ENCODE results near the gene UCP2.

Gene UCP2

DNA sequence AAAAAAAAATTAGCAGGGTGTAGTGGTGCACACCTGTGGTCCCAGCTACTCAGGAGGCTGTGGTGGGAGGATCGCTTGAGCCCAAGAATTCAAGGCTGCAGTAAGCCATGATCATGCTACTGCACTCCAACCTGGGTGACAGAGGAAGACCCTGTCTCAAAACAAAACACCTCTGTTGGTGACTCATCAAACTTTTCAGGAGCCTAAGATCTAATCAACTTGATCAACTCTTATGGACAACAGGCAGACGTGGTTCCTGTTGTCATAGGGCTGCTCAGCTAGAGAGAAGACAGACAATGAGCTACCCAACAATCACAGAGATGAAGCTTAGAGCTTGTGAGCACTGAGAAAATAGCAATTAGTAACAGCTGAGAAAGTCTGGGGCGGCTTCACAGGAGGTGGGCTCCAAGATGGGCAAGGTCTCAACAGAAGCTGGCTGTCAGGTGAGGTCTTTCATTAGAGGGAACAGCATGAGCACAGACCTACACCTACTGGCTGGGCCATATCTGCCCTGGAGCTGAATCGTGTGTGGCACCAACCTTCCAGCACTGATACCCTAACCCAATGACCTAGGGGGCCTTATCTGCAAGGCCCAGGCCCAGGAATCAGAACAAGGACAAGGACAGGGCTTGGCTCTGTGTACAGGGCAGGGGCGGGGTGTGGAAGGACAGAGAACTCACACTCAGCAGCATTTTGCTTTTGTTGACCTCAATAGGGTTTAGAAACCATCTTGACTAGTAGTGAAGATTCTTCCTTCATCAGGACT lies 33.5 kb upstream of the UCP2 start:
- TF ChIP-seq, protein P1, sequence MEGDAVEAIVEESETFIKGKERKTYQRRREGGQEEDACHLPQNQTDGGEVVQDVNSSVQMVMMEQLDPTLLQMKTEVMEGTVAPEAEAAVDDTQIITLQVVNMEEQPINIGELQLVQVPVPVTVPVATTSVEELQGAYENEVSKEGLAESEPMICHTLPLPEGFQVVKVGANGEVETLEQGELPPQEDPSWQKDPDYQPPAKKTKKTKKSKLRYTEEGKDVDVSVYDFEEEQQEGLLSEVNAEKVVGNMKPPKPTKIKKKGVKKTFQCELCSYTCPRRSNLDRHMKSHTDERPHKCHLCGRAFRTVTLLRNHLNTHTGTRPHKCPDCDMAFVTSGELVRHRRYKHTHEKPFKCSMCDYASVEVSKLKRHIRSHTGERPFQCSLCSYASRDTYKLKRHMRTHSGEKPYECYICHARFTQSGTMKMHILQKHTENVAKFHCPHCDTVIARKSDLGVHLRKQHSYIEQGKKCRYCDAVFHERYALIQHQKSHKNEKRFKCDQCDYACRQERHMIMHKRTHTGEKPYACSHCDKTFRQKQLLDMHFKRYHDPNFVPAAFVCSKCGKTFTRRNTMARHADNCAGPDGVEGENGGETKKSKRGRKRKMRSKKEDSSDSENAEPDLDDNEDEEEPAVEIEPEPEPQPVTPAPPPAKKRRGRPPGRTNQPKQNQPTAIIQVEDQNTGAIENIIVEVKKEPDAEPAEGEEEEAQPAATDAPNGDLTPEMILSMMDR (IDR thresholded peaks at IDR 0.05; ENCODE audit: borderline replicate concordance, insufficient read depth, low read depth, low read length): no peak

DNA sequence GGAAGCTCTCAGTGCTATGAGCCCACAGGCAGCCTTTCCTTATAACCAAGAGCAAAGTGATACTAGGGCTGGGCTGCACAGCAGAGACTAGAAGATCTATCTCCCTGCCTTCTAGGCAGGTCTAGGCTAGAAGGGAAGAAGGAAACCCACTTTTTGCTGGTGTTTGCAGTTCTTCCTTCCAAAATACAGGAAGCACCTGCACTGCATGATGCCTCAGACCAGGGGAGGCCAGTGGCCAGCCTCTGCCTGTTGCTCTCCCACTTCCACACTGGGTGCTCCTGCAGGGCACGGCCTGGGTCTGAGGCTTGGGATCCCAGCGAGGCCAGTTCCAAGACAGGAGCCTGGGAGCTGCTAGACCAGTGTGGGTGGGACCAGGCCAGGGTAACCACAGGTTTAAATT lies 32.2 kb upstream of the UCP2 start:
- TF ChIP-seq, protein P1 (IDR thresholded peaks at IDR 0.05; ENCODE audit: borderline replicate concordance, insufficient read depth, low read depth, low read length): no peak
- H3K4me3 ChIP-seq (ENCODE audit: low read depth, low read length): no peak overlapping the region

More for the DNA sequence above, 33.5 kb upstream of the UCP2 start:
- H3K4me3 ChIP-seq (ENCODE audit: low read depth, low read length): no peak overlapping the region

DNA sequence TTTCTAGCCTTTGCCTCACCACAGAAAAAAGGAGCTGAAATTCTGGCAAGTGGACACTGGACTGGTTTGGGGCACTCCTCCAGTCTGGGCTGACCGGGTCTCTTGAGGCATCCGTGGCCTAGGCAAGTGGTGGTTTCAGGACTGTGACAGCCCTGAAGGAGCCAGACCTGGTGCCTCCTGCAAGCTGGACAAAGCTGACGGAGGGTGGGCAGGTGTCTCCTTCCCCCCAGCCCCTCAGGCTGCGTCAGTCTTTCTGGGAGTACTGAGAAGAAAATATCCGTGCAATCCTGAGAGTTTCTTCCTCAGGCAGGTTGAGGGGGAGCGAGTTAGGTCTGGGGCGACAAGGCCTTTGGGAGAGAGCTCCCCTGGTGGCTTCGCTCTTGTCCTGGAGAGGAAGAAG lies 30.5 kb upstream of the UCP2 start:
- H3K4me3 ChIP-seq (ENCODE audit: low read depth, low read length): no peak overlapping the region
- TF ChIP-seq, protein P1 (IDR thresholded peaks at IDR 0.05; ENCODE audit: borderline replicate concordance, insufficient read depth, low read depth, low read length): no peak

DNA sequence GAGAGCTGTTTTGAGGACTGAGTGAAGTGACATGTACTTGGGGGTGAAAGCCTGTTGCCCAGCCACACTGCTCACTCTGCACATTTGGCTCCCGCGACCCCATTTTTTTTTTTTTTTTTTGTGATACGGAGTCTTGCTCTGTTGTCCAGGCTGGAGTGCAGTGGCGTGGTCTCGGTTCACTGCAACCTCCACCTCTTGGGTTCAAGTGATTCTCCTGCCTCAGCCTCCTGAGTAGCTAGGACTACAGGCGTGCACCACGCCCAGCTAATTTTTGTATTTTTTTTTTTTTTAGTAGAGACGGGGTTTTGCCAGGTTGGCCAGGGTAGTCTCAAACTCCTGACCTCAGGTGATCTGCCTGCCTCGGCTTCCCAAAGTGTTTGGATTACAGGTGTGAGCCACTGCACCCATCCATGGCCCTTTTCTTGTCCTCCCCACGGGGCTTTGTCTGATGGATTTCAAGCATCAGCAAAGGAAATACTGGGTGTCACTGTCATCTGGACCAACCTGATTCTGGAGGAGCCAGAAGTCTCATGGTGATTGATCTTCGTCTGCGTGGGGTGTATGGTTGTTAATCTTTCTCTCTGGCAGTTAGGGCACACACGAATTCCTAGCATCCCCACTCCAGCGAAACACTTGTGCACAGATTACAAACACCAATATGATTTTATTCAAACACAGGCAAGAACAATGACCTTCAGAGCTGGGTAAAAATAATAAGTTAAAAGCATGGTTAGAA lies 29.6 kb upstream of the UCP2 start:
- TF ChIP-seq, protein P1 (IDR thresholded peaks at IDR 0.05; ENCODE audit: borderline replicate concordance, insufficient read depth, low read depth, low read length): no peak
- no peak overlapping the region for H3K4me3 ChIP-seq (ENCODE audit: low read depth, low read length)

DNA sequence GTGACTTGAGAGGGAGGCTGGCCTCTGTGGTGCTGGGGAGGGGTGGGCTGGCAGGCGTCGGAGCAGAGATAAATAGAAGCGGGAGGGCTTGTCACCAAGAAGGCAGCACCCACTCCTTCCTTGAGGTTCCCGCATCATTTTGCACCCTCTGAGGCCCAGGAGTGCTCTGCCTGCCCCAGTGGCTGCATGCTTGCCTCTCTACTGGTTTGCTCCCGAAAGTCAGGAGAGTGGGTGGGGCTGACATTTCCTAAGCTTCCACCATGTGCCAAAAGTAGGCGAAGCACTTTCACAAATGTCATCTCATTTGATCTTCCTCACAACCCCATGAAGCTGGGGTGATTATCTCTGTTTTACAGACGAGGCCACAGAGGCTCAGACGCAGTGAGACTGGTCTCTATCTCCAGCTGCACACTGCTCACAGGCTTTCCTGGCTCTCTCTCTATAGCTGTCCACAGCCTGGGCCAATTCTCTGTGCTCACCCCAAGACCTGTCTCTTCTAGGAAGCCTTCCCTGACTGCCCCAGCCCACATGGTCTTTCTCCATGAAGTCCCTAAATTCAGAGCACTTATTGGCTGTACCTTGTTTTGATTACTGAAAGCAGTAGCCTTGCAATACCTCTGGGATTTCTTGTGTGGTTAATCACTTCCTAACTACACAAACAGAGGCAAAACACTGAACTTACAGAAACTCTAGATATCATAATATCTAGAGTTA lies 28.9 kb upstream of the UCP2 start:
- TF ChIP-seq, protein P1 (IDR thresholded peaks at IDR 0.05; ENCODE audit: borderline replicate concordance, insufficient read depth, low read depth, low read length): no peak
- H3K4me3 ChIP-seq (ENCODE audit: low read depth, low read length): no peak overlapping the region

DNA sequence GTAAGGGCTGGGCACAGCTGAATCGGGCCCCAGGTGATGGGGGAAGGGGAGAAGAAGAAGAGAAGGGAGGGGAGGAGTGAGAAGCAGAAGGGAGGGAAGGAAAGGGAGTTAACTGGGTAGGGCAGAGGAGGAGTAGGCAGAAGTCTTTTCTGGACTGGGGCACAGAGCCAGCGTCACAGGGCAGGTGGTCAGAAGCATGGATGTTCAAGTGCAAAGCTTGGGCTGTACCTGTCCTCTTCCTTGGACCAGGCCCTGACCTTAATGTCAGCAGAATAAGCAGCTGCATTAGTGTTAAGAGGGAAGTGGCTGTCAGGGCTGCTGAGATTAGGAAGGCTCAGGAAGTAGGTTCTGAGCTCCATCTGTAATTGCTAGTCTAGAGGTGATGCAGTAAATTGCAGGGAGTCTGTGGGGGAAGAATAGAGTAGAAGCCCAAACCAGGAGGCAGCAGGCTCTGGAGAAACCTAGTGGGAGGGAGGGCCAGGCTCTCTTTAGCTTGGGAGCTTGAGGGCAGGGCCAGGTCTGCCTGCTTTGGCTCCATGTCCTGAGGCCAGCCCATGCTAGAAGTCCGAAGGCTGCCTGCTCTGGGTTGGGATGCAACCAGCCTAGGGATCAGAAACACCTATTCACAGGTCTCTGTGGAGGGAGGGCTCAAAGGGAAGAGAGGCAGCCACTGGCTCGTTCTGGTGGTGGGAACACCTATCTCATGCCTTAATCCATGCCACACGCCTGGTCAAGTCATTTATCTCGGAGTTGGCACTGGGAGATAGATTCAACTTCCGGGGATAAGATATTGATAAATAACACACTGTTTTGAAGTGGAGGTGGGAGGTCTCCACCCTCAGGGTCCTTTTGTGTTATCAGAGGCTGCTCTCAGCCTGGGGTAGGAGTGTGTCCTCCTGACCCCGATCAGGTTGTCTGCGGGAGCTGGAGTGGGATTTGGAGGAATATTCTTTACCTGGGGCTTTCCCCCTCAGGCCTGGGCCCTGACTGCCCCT lies 28.0 kb upstream of the UCP2 start:
- H3K4me3 ChIP-seq (ENCODE audit: low read depth, low read length): no peak overlapping the region
- TF ChIP-seq, protein P1 (IDR thresholded peaks at IDR 0.05; ENCODE audit: borderline replicate concordance, insufficient read depth, low read depth, low read length): no peak
